ENCODE data around the gene BMP8A.
"Not testable (repeated sequence)": the region's sequence is repeated elsewhere in the genome, so short reads cannot be mapped to it uniquely, and the experiment has no call there.

The BMP8A gene, protein sequence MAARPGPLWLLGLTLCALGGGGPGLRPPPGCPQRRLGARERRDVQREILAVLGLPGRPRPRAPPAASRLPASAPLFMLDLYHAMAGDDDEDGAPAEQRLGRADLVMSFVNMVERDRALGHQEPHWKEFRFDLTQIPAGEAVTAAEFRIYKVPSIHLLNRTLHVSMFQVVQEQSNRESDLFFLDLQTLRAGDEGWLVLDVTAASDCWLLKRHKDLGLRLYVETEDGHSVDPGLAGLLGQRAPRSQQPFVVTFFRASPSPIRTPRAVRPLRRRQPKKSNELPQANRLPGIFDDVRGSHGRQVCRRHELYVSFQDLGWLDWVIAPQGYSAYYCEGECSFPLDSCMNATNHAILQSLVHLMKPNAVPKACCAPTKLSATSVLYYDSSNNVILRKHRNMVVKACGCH

DNA sequence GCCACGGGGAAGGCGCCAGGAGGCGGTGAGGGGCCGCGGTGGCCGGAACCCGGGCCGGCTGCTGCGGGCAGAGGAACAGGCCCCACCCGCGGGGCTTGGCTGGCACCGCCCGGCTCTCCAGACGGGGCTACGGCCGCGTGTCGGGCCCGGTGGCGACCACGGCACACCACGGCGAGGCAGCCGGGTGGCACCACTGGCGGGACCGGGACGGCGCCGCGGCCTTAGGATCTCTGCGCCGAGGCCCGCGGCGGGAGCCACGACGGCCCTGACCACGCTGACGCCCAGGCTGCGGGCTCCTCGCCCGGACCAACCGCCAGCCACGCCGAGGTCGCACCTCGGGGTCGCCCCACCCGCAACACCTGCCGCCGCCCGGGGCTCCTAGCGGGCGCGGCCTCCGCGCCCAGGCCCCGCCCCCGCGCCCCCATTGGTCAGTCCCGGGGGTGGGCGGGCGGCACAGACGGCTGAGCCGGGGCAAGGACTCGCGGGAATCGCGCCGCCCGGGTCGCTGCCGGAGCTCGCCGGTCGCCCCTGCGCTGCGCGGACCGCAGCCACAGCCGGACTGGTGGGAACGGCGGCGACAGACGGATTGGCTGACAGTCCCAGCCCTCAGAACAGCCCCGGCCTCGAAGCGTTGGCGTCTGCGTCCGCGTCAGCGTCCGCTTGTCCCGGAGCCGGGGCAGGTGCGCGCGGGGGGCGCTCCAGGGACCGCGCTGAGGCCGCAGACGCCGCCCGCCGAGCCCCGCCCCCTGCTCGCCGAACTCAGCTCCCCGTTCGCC is at the start of gene BMP8A:
Gene BMP8A, plus strand, starts transcription at position 491 of the 776 bp plus-strand sequence. CDS start 356 bp downstream, outside the sequence.
- DNase-seq (ENCODE audit: low spot score) = peak; percentile 30

GRCh38 chr1:39441797-39442196 is 49.6 kb upstream of the BMP8A start:
- DNase-seq (ENCODE audit: low spot score) = no peak

DNA sequence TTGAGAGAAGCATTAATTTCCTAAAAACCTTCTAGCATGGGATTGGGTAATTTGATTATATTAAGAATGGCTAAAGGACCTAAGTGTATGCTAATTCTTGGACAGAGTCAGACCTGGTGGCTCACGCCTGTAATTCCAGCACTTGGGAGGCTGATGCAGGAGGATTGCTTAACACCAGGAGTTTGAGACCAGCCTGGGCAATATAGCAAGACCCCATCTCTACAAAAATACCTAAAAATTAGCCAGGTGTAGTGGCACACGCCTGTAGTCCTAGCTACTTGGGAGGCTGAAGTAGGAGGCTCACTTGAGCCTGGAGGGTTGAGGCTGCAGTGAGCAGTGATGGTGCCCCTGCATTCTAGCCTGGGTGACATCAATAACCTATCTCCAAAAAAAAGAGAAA is 45.9 kb upstream of the BMP8A start:
- no peak for DNase-seq (ENCODE audit: low spot score)

DNA sequence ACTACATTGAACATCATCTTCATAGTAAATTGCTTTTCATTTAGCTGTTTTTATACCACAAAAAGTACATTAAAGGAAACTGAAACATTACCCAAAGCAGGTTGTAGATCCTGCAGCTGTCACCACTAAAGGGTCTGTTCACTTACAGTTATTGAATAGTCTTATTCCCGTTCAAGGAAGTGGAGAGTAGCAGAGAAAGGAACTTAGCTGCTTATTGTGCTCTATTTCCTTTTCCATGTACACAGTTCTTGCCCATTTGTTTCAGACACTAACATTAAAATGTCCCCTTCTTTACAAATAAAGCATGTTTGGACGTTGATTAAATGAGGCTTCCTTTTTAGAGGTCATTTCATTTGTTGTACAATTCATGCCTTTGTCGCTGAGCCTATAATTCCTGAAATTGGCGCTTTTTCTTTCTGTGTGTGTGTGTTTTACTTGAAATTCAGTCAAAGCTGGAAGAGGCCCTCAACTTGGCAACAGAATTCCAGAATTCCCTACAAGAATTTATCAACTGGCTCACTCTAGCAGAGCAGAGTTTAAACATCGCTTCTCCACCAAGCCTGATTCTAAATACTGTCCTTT is 44.4 kb upstream of the BMP8A start:
- no peak for DNase-seq (ENCODE audit: low spot score)

- DNase-seq (ENCODE audit: low spot score) = not testable (repeated sequence)
These were observed 41.4 kb upstream of the BMP8A start for GRCh38 chr1:39450041-39450440.

DNA sequence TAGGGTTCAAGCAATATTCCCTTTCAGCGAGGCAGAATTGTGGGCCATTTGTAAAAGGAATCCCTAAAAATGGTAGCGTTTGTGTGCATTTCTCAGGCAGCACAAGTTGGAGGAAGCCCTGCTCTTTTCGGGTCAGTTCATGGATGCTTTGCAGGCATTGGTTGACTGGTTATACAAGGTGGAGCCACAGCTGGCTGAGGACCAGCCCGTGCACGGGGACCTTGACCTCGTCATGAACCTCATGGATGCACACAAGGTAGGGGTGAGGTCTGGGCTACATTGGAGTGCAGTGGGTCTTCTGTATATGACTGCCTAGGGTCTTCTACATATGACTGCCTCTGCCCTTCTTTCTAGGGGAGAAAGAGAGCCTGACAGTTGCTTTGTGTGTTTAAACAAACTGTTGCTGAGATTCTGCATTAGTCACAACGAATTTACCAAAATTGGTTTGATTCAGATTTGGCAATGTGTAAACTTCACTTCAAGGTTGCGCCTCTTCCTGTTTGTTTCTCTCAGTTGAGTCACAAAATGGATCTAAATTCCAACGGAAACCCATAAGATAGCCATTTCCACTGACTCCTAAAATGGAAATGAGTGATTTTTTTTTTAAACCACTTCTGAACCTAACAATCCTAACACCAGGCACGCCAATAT is 40.4 kb upstream of the BMP8A start:
- peak; percentile 63 for DNase-seq (ENCODE audit: low spot score)

DNA sequence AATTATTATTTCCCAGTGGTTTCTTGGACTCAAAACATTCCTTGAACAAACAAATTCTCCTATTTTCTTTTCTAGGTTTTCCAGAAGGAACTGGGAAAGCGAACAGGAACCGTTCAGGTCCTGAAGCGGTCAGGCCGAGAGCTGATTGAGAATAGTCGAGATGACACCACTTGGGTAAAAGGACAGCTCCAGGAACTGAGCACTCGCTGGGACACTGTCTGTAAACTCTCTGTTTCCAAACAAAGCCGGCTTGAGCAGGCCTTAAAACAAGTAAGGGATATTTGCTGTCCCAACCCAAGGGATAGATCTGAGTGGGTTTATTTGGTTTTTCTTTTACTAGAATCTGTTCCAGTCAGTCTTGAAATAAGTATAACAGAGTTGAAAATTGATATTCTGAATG is 39.4 kb upstream of the BMP8A start:
- no peak for DNase-seq (ENCODE audit: low spot score)

GRCh38 chr1:39452540-39452939 is 38.9 kb upstream of the BMP8A start:
- no peak for DNase-seq (ENCODE audit: low spot score)

DNA sequence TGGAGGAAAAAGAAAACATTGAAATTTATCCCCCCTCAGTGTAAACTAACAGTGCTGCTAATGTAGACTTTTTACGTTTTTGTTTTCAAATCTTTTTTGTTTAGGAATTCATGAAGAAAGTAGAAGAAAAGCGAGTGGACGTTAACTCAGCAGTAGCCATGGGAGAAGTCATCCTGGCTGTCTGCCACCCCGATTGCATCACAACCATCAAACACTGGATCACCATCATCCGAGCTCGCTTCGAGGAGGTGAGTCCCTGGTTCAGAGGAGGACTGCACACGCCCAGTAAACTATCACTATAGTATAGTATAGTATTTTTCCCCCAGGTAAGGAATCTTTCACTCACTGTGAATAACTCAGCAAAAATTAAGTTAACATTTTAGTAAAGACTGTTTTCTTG is 37.8 kb upstream of the BMP8A start:
- no peak for DNase-seq (ENCODE audit: low spot score)

GRCh38 chr1:39458991-39459390 is 32.4 kb upstream of the BMP8A start:
- no peak for DNase-seq (ENCODE audit: low spot score)

DNA sequence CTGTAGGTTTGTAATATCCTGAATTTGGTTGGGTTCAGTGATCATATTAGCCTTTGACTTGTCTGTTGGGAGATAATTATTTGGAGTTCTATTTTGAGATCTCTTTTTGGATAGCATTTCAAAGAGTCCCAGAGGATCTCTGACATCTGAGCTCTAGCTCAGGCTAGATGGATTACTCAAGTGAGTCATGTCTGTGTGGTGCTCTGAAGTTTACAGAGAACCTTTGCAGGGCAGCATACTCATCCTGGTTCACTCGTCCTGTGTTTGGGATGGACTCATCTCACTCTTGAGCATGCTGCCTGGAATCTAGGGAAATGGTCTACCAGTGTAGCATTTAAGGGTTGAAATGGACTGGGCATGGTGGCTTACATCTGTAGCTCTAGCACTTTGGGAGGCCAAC is 29.4 kb upstream of the BMP8A start:
- DNase-seq (ENCODE audit: low spot score) = no peak

GRCh38 chr1:39466413-39467107 is 24.9 kb upstream of the BMP8A start:
- DNase-seq (ENCODE audit: low spot score) = no peak

- not testable (repeated sequence) for DNase-seq (ENCODE audit: low spot score)
These were observed 24.2 kb upstream of the BMP8A start for GRCh38 chr1:39467108-39467720.

DNA sequence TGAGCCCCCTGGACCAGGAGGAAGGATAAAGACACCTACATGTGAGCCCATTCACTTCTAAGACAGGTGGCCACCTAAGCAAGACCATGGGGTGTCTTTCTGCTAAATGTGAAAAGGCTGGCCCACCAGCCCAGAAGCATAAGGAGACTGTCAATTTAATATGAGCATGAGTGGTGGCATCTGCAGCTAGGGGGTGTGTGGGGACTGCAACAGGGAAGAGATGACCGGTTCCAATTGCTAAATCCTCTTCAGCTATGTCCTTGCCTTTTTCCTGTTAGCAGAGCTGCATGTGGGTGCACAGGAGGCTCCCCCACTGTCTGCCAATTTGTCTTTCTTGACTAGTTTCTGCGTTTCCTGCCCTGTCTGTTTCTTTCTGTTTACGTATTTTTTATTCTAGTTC is 22.3 kb upstream of the BMP8A start:
- DNase-seq (ENCODE audit: low spot score) = no peak

DNA sequence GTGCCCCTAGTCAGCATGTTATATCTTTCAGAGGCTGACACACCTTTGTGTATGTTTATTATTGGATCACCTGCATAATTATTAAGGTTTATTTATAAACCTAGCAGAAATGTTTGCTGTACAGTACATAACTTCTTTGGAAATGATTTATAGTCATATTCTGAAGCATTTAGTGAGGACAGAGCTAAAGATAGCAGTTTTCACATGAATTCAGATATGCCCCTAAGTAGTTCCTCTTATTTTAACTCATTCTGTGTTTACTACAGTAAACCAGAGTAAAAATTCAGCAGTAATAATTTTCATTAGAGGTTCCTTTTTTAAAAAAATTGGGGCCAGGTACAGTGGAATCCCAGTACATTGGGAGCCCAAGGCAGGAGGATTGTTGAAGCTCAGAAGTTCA is 21.4 kb upstream of the BMP8A start:
- DNase-seq (ENCODE audit: low spot score) = no peak

- DNase-seq (ENCODE audit: low spot score) = no peak
These were observed 18.6 kb upstream of the BMP8A start for GRCh38 chr1:39472826-39473225.

DNA sequence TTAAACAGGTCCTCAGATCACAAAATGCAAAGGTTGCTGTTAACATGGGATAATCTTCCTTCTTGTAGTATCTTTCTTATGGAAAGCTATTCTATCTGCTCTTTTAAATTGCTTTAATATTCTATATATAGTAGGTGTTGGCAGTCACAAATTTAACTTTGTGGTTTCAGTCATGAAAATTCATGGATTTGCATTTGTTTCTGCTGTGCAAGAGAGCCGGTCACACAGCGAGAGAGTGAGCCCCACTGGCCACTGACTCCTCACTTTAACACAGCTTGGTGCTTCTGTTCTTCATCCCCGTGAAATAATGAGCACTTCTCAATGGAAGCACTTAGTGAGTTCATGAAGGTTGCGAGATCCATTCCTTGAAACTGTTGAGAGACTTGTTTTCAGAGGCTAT is 18.1 kb upstream of the BMP8A start:
- DNase-seq (ENCODE audit: low spot score) = no peak

- no peak for DNase-seq (ENCODE audit: low spot score)
These were observed 16.6 kb upstream of the BMP8A start for GRCh38 chr1:39474810-39475209.

DNA sequence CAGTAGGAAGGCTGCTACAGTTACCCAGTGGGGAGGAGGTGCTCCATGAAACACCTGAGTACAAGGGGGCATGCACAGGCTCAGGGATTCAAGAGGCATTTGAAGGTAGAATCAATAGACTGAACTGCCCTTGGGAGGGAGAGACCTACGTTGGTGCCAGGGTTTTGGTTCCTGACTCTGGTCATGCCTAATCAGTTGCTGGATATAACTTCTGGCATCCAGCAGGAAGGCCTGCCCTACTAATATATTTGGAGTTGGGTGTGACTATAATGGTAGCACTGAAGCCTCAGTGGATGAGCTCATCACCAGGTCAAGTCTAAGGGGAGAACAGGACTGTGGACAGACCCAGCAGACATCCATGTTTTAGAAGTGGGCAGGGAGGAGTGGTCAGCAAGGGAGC is 15.9 kb upstream of the BMP8A start:
- not testable (repeated sequence) for DNase-seq (ENCODE audit: low spot score)

GRCh38 chr1:39478126-39478915 is 13.1 kb upstream of the BMP8A start:
- peak; percentile 30 for DNase-seq (ENCODE audit: low spot score)

DNA sequence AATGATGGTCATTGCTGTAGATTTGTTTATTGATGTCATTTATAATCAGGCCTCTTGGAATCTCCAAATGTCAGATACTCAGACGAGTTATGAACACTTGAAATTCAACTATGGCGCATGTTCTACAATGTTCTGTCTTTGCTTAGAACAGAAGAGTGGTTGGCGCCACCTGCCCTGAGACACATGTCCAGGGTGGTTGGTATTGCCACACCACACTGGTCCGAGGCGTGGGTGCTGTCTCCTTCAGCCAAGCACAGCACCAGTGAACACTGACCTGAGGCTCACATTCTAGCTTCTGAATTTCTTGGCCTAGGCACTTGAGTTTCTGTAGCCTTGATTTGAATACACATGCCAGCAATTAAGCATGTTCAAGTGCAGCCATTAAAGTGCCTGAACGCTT is 10.1 kb upstream of the BMP8A start:
- DNase-seq (ENCODE audit: low spot score) = no peak
